ENCODE results near the gene IFT74.
A peak's percentile ranks its signal among the peaks of the same experiment; 100 is the strongest.

IFT74 gene

GRCh38 chr9:26955921-26956859, at the start of gene IFT74:
TSS of gene IFT74 (plus strand) at chr9:26956412. CDS start at chr9:26961968, 5,556 bp downstream.
- intact Hi-C loops (cut with DNase I): loop anchor here (2.0 to 5.0 kb wide), 2 partner anchors 63 to 616 kb away; partner anchors contain the start of genes C9orf72 and CAAP1

GRCh38 chr9:26913138-26913668, 43.0 kb upstream of the IFT74 start:
- DNase-seq: no peak
- intact Hi-C loops (cut with DNase I): no loop called here

More at GRCh38 chr9:26955921-26956859, at the start of gene IFT74:
- DNase-seq: peak; percentile 92 to 100 (median 98)

DNA sequence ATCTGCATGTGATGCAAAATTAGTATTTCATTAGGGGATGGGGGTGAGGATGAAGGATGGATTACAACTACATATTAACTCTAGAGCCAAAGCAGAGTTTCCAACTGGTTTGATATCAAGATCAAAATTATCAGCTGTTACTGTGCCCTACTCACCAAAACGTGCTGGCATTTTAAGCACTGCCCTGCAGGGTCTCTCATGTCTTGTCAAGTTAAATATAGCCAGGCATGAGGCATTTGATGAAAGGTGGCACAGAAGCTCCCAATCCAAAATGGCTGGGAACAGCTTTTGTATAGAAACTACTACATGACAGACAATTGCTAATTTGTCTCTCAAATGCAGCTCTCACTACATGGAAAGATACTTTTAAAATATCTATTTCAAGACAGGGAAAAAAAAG, 36.5 kb upstream of the IFT74 start:
- intact Hi-C loops (cut with DNase I): no loop called here
- no peak for DNase-seq

GRCh38 chr9:26925609-26926008, 30.6 kb upstream of the IFT74 start:
- intact Hi-C loops (cut with DNase I): no loop called here
- DNase-seq: no peak

DNA sequence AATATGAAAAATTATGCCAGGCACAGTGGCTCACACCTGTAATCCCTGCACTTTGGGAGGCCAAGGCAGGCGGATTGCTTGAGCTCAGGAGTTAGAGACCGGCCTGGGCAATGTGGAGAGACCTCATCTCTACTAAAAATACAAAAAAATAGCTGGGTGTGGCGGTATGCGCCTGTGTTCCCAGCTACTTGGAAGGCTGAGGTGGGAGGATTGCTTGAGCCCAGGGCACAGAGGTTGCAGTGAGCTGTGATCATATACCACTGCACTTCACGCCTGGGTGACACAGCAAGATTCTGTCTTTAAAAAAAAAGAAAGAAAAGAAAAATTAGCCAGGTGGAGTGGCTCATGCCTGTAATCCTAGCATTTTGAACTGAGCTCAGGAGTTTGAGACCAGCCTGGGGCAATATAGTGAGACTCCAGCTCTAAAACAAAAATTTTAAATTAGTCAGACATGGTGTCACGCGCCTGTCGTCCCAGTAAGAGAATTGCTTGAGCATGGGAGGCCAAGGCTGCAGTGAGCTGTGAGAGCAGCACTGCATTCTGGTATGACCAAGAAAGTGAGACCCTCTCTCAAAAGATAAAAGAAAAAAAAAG, 27.2 kb upstream of the IFT74 start:
- intact Hi-C loops (cut with DNase I): no loop called here
- no peak for DNase-seq

DNA sequence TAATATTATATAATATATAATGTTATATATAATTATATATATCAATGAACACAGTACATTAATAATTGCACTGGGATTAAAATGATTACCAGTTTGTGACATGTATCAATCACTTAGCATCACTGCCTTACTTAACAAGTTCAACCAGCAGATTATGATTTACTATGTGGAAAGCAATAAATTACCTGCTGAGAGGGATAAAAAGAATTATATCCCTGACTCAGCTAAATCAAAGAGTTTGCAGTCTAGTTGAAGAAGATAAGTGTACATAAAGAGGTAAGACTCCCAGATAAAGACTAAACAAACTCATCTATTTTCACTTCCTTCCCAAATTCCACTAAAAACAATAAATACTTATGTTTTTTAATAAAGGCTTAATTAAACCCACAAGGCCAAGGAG, 20.4 kb upstream of the IFT74 start:
- no peak for DNase-seq
- intact Hi-C loops (cut with DNase I): no loop called here

GRCh38 chr9:26937816-26938371, 18.3 kb upstream of the IFT74 start:
- intact Hi-C loops (cut with DNase I): no loop called here

DNA sequence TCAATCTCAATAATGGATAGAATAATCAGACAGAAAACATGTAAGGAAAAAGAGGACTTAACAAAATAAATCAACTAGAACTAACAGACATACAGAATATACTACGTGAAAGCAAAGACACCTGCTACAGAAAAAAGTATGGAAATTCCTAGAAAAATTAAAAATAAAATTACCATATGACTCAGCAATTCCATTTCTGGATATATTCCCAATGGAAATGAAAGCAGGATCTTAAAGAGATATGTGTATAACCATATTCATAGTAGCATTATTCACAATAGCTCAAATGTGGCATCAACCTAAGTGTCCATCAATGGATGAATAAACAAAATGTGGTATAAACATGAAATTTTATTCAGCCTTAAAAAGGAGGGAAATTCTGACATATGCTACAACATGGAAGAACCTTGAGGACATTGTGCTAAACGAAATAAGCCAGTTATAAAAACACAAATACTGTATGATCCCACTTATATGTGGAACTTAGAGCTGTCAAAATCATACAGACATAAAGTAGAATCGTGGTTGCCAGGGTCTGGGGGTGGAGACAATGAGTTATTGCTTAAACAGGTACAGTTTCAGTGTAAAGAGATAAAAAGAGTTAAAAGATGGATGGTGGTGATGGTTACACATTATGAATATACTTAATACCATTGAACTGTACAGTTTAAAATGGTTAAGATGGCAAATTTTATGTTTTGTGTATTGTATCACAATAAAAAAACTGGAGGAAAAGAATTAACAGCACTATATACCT, 16.1 kb upstream of the IFT74 start:
- no peak for DNase-seq
- intact Hi-C loops (cut with DNase I): no loop called here

More at GRCh38 chr9:26937816-26938371, 18.3 kb upstream of the IFT74 start:
- DNase-seq: no peak

DNA sequence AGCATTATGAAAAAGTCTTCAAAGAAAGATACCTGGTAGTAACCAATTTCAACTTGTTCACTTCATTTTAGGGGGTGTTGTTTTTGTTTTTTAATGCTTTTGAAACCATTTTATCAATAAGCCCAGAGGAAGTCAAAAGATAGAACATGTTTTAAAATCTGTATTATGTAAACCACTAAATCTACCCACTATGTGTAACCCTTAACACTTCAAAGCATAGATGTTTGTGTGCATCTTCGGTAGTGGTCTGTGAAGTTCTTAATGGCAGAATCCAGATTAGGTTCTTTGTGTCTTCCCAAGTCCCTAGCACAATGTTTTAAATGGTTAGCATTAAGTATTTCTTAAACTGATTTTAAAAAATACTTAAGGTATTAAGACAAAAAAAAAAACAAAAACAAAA, 15.4 kb upstream of the IFT74 start:
- intact Hi-C loops (cut with DNase I): no loop called here
- DNase-seq: no peak

- intact Hi-C loops (cut with DNase I): no loop called here
Observed at GRCh38 chr9:26945591-26945990, 10.6 kb upstream of the IFT74 start.

DNA sequence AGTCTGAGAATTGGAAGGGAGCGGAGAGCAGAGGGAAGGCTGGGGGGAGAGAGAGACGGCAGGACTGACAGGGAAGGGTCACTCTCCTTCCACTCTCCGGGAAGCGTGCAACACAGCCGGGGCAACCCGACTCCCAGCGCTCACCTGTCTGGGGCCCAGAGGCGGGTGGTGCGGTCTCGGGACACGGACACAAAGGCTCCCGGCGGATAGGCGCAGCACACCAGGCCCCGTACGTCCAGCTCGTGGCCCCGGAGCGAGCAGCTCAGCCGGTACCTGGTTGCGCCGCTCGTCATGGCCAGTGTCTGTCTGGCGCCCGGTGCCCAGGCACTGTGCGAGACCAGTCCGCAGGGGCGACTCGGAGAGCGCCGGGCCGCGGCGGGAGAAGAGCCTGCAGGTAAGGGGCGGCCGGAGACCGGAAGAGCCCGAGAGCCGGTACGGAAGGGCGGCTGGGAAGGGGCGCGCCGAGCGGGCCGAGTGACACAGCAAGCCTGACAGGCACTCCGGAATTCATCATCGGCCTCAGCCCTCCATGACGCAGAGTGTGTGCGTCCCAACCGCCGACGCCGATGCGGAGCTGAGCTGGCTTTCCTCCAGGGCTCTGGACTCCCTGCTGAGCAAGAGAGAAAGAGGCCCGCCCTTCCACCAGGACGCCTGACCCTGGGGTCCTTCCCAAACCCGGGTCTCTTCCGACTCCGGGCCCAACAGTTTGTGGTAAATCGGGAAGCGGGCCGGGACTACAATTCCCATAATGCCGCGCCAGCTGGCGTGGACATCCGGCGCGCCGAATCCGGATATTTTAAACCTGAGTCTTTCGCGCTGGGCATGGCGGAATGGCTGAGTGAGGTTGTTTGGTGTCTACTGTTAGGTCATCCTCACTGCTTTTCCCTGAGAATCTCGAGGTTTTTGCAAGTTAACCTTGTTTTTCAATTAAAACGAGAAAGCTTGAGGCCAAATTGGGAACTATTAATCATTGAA, 9.2 kb upstream of the IFT74 start, which contains the start of gene PLAA:
Gene PLAA, minus strand, starts transcription at position 490 of the 975 bp plus-strand sequence. Its CDS starts 197 bp downstream, at position 293.
- intact Hi-C loops (cut with DNase I): loop anchor here (2.0 kb wide), 1 partner anchor 54 kb away; the partner anchor contains the start of gene CAAP1
- peak; percentile 80 to 98 (median 86) for DNase-seq

More at GRCh38 chr9:26945591-26945990, 10.6 kb upstream of the IFT74 start:
- no peak for DNase-seq

DNA sequence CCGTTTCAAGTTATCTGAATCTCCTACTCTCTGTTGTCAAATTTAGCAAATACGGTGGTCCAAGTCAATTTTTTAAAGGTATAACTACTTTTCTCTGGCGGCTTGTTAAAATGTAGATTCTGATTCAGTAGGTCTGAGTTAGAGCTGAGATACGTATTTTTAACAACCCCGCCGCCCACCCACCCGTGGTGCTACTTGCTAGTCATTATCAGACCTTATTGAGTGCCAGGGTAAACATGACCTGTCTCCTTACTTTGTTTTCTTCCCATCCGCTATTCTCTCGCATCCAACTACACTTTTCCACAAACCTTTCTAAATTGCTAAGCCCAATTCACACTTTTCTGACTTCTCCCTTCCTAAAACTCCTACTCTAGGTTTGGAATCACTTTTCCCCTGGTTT, 8.5 kb upstream of the IFT74 start:
- no peak for DNase-seq
- intact Hi-C loops (cut with DNase I): loop anchor here (2.0 kb wide), 1 partner anchor 55 kb away; the partner anchor contains the start of gene CAAP1

DNA sequence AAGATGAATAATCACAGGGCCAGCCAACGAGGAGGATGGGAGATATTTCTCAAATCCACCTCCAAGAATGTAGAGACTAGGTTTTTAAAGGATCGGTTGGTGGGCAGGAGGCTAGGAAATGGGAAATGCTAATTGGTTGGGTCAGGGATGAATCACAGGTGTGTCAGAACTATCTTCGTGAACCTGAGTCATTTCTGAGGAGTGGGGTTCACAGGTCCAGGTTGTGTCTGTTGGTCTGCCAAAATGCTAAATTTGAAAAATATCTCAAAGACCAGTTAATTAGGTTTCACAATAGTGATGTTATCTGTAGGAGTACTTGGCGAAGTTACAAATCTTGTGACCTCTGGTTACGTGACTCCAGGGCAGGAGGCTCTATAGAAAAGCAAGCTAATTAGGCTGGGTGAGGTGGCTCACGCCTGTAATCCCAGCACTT, 6.6 kb upstream of the IFT74 start:
- intact Hi-C loops (cut with DNase I): no loop called here
- DNase-seq: no peak

- intact Hi-C loops (cut with DNase I): no loop called here
- no peak for DNase-seq
Observed at GRCh38 chr9:26950521-26950920, 5.7 kb upstream of the IFT74 start.

DNA sequence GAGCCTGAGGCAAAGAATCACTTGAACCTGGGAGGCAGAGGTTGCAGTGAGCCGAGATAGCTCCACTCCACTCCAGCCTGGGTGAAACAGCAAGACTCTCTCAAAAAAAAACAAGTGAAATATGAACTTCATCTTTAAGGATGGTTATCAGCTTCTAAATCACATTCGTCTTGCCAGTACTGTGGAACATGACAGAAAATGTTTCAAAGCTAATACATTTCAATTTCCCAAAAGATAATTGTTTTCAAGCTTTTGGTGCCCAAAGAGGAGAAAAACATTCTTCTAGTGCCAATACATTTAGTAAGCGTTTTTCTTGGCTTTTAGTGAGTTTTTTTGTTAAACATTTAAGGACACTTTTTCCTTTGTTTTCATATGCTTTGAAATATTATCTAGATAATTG, 4.4 kb upstream of the IFT74 start:
- DNase-seq: no peak
- intact Hi-C loops (cut with DNase I): no loop called here

GRCh38 chr9:26954050-26954508, 2.1 kb upstream of the IFT74 start:
- intact Hi-C loops (cut with DNase I): no loop called here
- no peak for DNase-seq

DNA sequence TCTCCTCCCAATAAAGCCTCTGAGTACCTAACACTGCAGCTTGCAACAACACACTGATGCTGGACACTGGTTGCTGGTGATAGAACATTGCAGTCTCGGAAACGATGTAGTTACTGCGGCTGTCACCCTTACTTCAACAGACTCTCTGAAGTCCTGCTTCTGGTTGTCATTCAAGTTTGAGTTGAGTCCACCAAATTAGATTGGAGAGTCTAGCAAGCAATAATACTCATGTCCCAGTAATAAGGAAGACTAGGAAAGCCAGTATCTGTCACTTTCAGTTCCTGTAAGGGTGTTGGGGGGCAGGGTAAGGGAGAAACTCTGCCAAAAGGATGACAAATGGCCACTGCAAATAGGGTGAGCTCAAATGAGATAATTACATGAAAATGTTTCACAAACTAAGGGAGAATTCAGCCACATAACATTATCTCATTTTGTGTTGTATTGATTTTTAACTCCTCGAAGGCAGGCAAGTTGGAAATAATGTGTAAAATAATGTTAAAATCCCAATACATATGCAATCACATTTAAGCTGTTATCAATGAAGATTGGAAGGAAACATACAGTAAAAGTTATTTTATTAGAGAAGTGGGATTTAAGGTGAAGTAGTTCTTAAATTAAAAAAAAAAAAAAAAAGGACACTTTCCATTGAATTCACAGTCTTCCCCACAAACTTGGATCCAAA, 849 bp upstream of the IFT74 start:
- intact Hi-C loops (cut with DNase I): loop anchor here (5.0 kb wide), 1 partner anchor 617 kb away; the partner anchor contains the start of gene C9orf72
- no peak for DNase-seq

DNA sequence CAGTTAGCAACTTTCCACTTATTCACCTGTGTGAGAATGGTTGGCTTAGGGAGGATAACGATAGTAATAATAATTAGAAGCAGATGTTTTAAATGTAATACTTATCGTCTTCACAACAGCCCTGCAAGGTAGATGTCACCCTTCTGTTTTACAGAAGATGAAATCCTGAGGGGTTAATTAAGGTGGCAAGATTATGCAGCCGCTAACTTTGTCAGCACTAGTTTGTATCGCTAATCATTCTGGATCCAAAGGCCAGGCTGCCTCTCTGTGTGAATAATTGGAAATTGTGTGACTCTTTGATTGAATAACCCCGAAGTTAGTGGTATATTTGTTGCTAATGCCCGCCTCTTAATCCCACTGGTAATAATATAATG, 635 bp downstream of the IFT74 start:
- intact Hi-C loops (cut with DNase I): loop anchor here (2.0 to 5.0 kb wide), 2 partner anchors 64 to 615 kb away; partner anchors contain the start of genes C9orf72 and CAAP1
- no peak for DNase-seq
